ENCODE measurements around the gene LMO7. TPM values are rescaled to one million over a fixed set of nuclear protein-coding genes. Genes with fewer than 3 reads are reported as not detected.

The LMO7 gene
- polyA plus RNA-seq, 1 experiment, result 149 TPM

GRCh38 chr13:75652726-75653125, 16.6 kb downstream of the LMO7 start:
- ChIA-PET POLR2A (no interaction called here), CTCF (interaction anchor here (1.3 kb wide), 1 partner anchor 43 kb away, joined by 3 read pairs; no protein-coding TSS in a partner anchor)
- TF ChIP-seq CTCF (IDR thresholded peaks at IDR 0.05; ENCODE audit: insufficient read depth, low read depth, low read length), result no peak
- Histone ChIP-seq H3K36me3 (ENCODE audit: control insufficient read depth, insufficient read depth, low read length) (peaks cover 6% of the 10 kb centered on the region), H3K27me3 (ENCODE audit: control insufficient read depth, insufficient read depth, low read length) (no peaks in the 10 kb centered on the region), H3K4me3 (ENCODE audit: low read depth, low read length) (no peak overlapping the region)
- no peak for DNase-seq (ENCODE audit: low read depth)

GRCh38 chr13:75656425-75656989, 20.4 kb downstream of the LMO7 start:
- ChIA-PET CTCF (interaction anchor here (1.6 kb wide), 1 partner anchor 17 kb away, joined by 3 read pairs; no protein-coding TSS in a partner anchor), POLR2A (no interaction called here)
- no peak for TF ChIP-seq CTCF (IDR thresholded peaks at IDR 0.05; ENCODE audit: insufficient read depth, low read depth, low read length)
- Histone ChIP-seq H3K36me3 (ENCODE audit: control insufficient read depth, insufficient read depth, low read length) (peaks cover 5% of the 10 kb centered on the region), H3K4me3 (ENCODE audit: low read depth, low read length) (no peak overlapping the region), H3K27me3 (ENCODE audit: control insufficient read depth, insufficient read depth, low read length) (no peaks in the 10 kb centered on the region)
- DNase-seq (ENCODE audit: low read depth), result no peak

- TF ChIP-seq CTCF (IDR thresholded peaks at IDR 0.05; ENCODE audit: insufficient read depth, low read depth, low read length), result no peak
- H3K4me3 ChIP-seq (ENCODE audit: low read depth, low read length), result no peak overlapping the region
- peaks cover 5% of the 10 kb centered on the region for H3K36me3 ChIP-seq (ENCODE audit: control insufficient read depth, insufficient read depth, low read length)
- ChIA-PET CTCF (interaction anchor here (1.6 kb wide), 1 partner anchor 17 kb away, joined by 3 read pairs; no protein-coding TSS in a partner anchor), POLR2A (no interaction called here)
- no peaks in the 10 kb centered on the region for H3K27me3 ChIP-seq (ENCODE audit: control insufficient read depth, insufficient read depth, low read length)
- no peak for DNase-seq (ENCODE audit: low read depth)
Measured at GRCh38 chr13:75657111-75657510, 21.0 kb downstream of the LMO7 start.

GRCh38 chr13:75660694-75661093, 24.6 kb downstream of the LMO7 start:
- Histone ChIP-seq H3K27me3 (ENCODE audit: control insufficient read depth, insufficient read depth, low read length) (no peaks in the 10 kb centered on the region), H3K4me3 (ENCODE audit: low read depth, low read length) (no peak overlapping the region), H3K36me3 (ENCODE audit: control insufficient read depth, insufficient read depth, low read length) (peaks cover 3% of the 10 kb centered on the region)
- no peak for DNase-seq (ENCODE audit: low read depth)
- TF ChIP-seq CTCF (IDR thresholded peaks at IDR 0.05; ENCODE audit: insufficient read depth, low read depth, low read length), result no peak
- ChIA-PET CTCF (interaction anchor here (1.7 kb wide), 1 partner anchor 14 kb away, joined by 7 read pairs; no protein-coding TSS in a partner anchor), POLR2A (no interaction called here)

- H3K27me3 ChIP-seq (ENCODE audit: control insufficient read depth, insufficient read depth, low read length), result no peaks in the 10 kb centered on the region
- H3K4me3 ChIP-seq (ENCODE audit: low read depth, low read length), result no peak overlapping the region
- ChIA-PET CTCF (interaction anchor here (1.5 to 1.7 kb wide), 2 partner anchors 13 to 26 kb away, joined by 4 to 7 read pairs; partner anchors contain the start of gene LMO7), POLR2A (no interaction called here)
- H3K36me3 ChIP-seq (ENCODE audit: control insufficient read depth, insufficient read depth, low read length), result peaks cover 1% of the 10 kb centered on the region; the same call in 1 of the 2 replicates
- no peak for TF ChIP-seq CTCF (IDR thresholded peaks at IDR 0.05; ENCODE audit: insufficient read depth, low read depth, low read length)
- DNase-seq (ENCODE audit: low read depth), result no peak
Measured at GRCh38 chr13:75661443-75661842, 25.3 kb downstream of the LMO7 start.
